ENCODE results near the gene KDM2A.

Gene KDM2A

GRCh38 chr11:67174311-67174710, 55.2 kb downstream of the KDM2A start:
- no peaks in the 10 kb centered on the region for H3K4me1 ChIP-seq (ENCODE audit: control insufficient read depth, insufficient read depth, low read length)
- H3K27ac ChIP-seq (ENCODE audit: extremely low read depth, low read depth, low read length), result no peak overlapping the region
- no peaks in the 10 kb centered on the region for H3K36me3 ChIP-seq (ENCODE audit: control insufficient read depth in 2 of 2, insufficient read depth in 1 of 2, low read length in 2 of 2)
- CTCF ChIA-PET, result interaction anchor here (0.8 kb wide), 1 partner anchor 21 kb away, joined by 3 read pairs; no protein-coding TSS in a partner anchor
- TF ChIP-seq PRDM6 (tag by site-specific recombination; IDR thresholded peaks at IDR 0.05) (0 out of 2 replicates have a peak, but pooled peaks have one; percentile 7), ZNF155 (tag by site-specific recombination; IDR thresholded peaks at IDR 0.05) (no peak), ZNF670 (tag by site-specific recombination; IDR thresholded peaks at IDR 0.05; ENCODE audit: low read depth) (no peak)
- POLR2A ChIA-PET, result interaction anchor here (0.6 kb wide), 1 partner anchor 708 kb away, joined by 5 read pairs; the partner anchor contains the start of gene PELI3
- no peak overlapping the region for H3K4me3 ChIP-seq (ENCODE audit: low read depth, low read length)
- H3K9me3 ChIP-seq (ENCODE audit: control insufficient read depth, insufficient read depth, low read depth, low read length), result no peaks in the 10 kb centered on the region

- POLR2A ChIA-PET, result no interaction called here
- no peak overlapping the region for H3K27ac ChIP-seq (ENCODE audit: extremely low read depth, low read depth, low read length)
- CTCF ChIA-PET, result interaction anchor here (0.5 to 1.6 kb wide), 4 partner anchors 10 to 123 kb away, joined by 4 to 9 read pairs (median 4); no protein-coding TSS in a partner anchor
Measured at GRCh38 chr11:67177399-67178281, 58.6 kb downstream of the KDM2A start.

More at GRCh38 chr11:67177399-67178281, 58.6 kb downstream of the KDM2A start:
- peaks cover 5 to 12% of the 10 kb centered on the region in 2 experiments for H3K36me3 ChIP-seq (ENCODE audit: control insufficient read depth in 2 of 2, insufficient read depth in 1 of 2, low read length in 2 of 2)
- no peaks in the 10 kb centered on the region for H3K9me3 ChIP-seq (ENCODE audit: control insufficient read depth, insufficient read depth, low read depth, low read length)
- TF ChIP-seq PRDM10 (tag by site-specific recombination; IDR thresholded peaks at IDR 0.05) (no peak), SP2 (tag by site-specific recombination; IDR thresholded peaks at IDR 0.05) (no peak), KLF7 (tag by site-specific recombination; IDR thresholded peaks at IDR 0.05; ENCODE audit: borderline replicate concordance) (no peak), PRDM1 (tag by site-specific recombination; IDR thresholded peaks at IDR 0.05) (no peak), ZNF26 (tag by site-specific recombination; IDR thresholded peaks at IDR 0.05) (no peak)
- H3K4me1 ChIP-seq (ENCODE audit: control insufficient read depth, insufficient read depth, low read length), result no peaks in the 10 kb centered on the region
- H3K4me3 ChIP-seq (ENCODE audit: low read depth, low read length), result no peak overlapping the region
